Lung microvascular endothelial cell (primary cell): ENCODE results near the gene ADGRL1. TPM values are rescaled to one million over a fixed set of nuclear protein-coding genes. Genes with fewer than 3 reads are reported as not detected.

Experiments
- DNase-seq, 2 donors: peaks; one replicate each; pipeline versions ENCODE4 v3.0.0 to v3.0.0-alpha.2; 2010; ENCODE audit warnings: low read depth in 2 of 2
- total RNA-seq: library from RNA; depleted of rRNA; stranded (reverse); fragments of >200 nt; gene quantifications from 2 replicates; pipeline ENCODE4 v1.2.1, GENCODE V29; 2014

The ADGRL1 gene
- total RNA-seq, 1 donor from 2014 or later, result 5.4 TPM

DNA sequence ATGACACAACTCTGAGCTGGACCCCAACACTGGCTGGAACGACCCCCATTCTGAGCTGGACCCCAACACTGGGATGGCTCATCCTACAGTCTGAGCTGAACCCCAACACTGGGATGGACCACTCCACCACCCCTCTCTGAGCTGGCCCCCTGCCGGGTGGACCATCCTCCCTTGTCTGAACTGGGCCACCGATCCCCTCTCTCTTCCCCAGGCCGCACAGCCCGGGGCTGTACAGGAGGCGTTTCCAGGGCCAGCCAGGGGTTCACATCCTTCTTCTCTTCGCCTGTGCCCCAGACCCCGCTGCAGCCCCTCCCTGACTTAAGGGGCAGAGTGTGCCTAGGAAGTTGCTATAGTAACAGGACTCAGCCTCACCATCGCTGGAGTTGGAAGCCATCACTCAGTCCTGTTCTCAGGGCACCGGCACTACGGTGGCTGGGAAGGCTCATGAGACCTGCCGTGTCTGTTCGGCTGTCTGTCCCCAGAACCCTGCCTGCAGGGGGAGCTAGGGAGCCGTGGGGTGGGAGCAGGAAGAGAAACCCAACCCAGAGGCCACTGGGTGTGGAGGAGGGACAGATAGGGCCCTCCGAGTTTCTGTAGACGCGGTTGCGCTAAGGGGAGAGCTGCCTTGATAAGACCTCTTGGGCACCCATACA is 92.1 kb downstream of the ADGRL1 start:
- no peak for DNase-seq

DNA sequence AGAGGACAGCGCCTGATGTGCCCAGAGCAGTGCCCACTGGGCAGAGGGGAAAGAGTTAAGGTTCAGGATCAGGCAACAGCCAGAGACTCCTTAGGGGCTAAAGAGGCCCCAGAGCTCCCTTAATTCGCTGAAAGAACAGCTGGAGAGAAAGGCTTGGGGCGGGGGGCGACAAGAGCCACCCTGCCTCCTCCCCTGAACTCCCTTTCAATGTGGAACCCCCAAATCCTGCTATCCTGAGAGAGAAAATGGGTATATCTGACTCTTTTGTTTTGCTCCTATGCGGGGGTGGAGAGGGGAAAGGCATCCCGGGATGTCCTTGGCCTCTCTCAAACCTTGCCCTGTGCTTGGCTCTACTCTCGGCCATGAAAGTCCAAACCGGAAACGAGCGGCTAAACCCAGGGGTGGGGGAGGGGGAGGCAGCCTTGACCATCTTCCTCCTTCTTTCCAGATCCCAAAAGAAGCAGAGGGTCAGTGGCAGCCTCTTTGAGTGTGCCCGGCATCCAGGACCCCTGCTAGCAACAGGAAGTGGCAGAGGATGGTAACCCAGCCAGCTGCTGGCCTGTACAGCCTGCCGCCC is 93.1 kb downstream of the ADGRL1 start:
- no peak for DNase-seq

DNA sequence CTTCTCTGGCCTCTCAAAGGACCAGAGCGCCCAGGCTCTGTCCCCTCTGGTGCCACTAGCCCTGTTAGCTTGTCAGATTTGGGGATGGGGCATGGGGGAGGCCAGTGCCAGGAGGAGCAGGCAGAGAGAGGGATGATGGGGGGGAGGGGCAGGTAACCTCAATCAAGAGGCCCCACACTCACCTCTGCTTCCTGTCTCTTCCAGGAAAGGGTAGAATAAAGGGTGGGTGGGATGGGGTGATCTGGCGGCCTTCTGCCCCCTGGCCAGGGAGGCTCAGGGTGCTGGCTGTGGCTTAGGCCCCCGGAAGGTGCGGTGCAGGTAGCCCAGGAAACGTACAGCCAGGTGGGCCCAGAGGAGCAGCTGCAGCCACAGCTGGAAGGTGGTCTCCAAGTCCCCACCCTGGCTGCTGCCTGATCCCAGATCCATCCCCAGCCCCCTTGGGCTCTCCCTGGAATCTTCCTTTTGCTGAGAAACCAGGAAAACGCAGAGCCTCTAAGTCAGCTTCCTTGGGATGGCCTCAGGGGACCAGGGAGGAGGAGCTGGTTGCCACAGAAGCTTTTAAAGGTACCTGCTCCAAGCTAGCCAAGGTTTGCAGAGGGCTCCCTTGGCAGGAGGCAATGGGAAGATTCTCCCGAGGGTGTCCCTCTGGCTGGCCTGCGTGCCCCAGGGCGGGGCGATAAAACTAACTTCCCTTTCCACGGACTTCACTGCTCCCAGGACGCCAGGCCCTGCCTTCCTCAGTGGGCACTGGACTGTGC is 93.7 kb downstream of the ADGRL1 start:
- DNase-seq, result no peak

DNA sequence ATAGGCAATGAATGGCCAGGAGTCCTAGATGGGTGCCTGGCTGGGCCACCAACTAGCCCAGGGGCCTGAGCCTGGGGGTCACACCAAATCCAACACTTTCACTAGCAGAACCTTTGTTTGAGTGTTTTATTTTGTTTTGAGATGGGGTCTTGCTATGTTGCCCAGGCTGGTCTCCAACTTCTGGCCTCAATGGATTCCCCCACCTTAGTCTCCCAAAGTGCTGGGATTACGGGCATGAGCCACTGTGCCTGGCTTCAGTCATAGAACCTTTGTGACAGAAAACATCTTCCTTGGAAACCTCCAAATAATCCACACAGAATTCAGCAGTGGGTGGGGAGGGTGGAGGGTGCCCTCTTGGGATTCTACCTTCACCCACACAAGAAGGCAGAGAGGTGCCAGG is 94.5 kb downstream of the ADGRL1 start:
- no peak for DNase-seq

DNA sequence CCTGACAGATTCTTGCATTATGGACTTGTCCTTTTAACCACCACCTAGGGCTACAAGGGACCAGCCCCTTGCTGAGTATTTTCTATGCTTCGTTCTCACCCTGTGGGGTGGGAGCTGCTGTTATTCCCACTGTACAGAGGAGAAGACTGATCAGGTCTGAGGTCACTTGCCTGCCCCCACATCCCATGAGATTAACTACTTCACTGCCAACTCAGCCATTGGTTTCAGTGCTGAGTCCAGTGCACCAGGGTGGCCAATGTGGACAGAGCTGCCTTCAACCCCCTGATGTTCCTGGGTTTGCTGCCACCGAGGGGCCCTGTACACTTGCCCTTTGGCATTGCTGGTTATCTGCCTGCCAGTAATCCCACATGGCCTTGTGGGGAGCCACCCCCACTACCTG is 95.3 kb downstream of the ADGRL1 start:
- DNase-seq, result no peak

DNA sequence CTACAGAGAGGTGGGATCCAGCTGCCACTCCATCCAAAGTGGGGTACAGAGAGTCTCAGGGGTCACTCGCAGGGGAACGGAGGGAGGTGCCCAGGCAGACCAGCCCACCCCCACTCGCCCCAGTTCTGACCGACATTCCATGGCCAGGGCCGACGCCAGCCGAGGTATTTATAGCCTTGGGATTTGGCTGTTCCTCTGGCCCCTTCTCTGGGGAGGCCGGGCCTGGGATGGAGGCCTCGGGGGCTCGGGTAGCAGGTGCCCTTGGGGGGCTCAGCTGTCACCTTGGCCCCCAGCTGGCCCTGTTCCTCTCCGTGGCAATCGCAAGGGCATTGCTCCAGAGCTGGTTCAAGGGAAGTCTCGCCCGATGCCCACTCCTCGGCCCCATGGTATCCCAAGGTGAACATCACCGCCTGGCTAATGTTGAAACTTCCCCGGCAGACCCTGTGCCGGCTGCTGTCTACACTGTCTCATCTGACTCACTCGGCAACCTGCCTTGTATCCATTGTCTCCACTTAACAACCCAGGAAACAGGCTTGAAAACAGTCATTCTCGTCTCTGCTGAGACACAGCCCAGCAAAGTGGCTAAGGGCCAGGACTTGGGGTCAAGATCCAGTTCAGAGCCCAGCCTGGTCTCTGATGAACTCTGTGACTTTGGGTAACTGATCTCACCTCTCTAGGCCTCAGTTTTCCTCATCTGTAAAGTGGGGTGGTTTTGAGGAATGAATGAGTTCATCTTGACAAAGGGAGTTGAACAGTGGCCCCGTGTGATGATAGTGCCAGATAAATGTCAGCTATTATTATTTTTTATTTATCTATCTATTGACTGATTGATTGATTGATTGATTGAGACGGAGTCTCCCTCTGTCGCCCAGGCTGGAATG is 98.1 kb downstream of the ADGRL1 start:
- DNase-seq, result peak; percentile 38 to 92

DNA sequence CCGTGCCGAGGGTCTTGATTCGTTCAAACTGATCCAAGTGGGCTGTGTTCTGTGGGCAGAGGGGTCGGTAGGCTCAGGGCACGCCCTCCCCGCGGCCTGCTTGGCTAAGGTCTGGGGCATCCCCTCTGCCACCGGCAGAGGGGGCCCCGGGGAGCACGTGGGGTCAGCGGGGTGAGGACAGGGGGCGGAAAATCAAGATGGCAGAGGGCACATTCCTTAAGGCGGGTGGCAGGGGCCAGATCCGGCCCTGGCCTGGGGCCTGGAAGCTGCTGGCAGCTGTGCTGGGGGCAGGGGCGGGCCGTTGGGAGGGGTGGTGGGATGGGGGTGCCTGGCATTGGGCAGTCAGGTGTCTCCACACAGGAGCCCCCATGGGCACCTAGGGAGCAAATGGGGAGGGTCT is 99.1 kb downstream of the ADGRL1 start:
- DNase-seq, result no peak

DNA sequence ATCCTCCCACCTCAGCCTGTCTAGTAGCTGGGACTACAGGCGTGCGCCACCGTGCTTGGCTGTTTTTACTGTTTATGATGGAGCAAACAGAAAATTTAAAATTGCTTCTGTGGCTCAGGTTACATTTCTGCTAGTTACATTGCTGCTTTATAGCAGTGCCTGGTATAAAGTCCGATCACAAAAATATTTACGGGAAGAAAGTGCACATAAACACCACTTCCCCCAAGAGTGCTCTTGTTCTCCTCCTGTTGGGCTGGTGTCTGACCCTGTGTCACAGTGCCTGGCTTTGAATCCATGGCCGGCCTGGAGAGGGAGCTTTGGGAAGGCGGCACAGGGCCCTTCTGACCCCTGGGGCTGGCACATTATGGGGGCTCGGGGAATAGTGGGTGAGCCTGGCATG is 100.3 kb downstream of the ADGRL1 start:
- no peak for DNase-seq

DNA sequence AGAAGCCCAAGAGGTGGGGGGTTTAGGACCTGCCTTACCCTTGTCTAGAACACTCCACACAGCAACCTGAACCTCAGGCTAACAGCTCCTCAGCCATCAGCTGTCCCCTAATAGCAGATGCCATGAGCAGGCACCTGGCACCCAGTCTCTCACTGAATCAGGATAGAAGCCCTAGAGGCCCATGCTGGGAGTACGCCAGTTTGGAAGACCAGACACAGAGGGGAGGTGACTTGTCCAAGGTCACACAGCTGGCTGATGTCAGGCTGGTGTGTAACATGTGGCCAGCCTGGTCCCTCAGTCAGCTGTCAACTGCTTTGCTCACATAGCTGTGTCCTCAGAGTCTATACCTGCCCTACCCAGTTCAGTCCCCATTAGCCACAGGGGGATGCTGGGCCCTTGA is 102.7 kb downstream of the ADGRL1 start:
- no peak for DNase-seq

DNA sequence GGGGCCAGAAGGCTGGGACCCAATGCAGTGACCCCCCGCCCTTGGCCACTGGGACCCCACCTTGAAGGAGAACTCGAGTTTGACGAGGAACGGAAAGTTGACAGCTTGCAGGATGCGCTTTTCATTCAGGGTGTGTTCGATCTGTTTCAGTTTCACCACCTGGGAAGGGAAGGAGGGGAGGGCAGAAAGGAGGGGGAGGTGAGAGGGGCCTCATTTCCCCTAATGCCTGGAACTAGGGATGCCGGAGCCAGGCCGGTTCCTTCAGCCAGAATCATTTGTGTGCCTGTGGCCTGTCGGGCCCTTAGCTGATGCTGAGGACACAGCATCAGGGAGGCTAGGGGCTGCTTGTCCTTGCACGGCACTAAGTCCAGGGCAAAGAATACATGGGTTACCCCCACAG is 103.2 kb downstream of the ADGRL1 start:
- no peak for DNase-seq

DNA sequence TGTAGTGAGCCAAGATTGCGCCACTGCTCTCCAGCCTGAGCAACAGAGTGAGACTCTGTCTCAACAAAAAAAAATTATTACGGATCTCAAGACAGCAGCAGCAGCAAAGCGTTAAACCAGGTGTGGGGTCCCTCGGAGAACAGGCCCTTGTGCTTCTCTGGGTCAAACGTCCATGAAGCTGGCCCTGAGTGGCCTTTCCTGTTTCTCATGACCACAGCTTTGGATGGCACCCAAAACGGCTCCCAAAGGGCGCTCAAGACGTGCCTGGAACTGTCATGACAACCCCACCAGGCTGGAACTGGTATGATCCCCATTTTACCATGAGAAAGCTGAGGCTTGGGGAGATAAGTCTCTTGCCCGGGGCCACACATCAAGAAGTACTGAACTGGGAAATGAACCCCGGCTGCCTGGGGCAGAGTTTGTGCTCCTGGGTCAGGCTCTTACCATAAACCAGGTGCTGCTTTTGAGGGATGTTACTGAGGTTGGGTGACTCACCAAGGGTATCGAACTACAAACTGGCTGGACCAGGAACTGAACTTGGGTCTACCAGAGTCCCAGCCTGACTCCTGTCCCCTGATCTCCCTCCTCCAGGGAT is 103.8 kb downstream of the ADGRL1 start:
- DNase-seq, result no peak

DNA sequence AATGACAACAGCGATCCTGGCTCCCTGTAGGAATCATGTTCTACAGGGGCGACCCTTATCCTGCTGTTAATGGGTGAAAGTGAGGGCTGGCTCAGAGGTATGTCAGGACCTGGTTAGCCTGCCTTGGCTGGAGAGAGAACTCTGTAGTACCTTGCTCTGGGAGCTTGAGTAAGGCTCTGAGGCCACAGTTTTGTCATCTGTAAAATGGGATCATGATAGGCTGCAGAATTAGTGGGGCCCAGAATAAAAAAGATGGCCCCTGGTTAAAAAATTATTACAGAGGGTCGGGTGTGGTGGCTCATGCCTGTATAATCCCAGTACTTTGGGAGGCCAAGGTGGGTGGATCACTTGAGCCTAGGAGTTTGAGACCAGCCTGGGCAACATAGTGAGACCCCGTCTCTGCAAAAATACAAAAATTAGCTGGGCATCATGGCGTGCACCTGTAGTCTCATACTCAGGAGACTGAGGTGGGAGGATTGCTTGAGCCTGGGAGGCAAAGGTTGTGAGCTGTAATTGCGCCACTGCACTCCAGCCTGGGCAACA is 104.9 kb downstream of the ADGRL1 start:
- DNase-seq, result no peak

Other genes with a start within 250 kb of the ADGRL1 start
- gene RFX1, start 199.8 kb downstream of the ADGRL1 start, total RNA-seq, result 1.3 and 2.2 TPM in 2 replicates
- gene RLN3, start 178.0 kb downstream of the ADGRL1 start, total RNA-seq, result not detected in 2 replicates
- 1.2 and 4.1 TPM in 2 replicates for gene IL27RA, start 174.4 kb downstream of the ADGRL1 start, total RNA-seq
- gene PALM3, start 144.1 kb downstream of the ADGRL1 start, total RNA-seq, result not detected in 2 replicates
- gene MISP3, start 133.4 kb downstream of the ADGRL1 start, total RNA-seq, result 0.22 TPM in 1 of 2 replicates, not detected in the other
- not detected in 2 replicates for gene C19orf67, start 120.4 kb downstream of the ADGRL1 start, total RNA-seq
- 8.3 and 18.3 TPM in 2 replicates for gene SAMD1, start 115.4 kb downstream of the ADGRL1 start, total RNA-seq
- gene PRKACA, start 88.4 kb downstream of the ADGRL1 start, total RNA-seq, result 27.0 and 32.9 TPM in 2 replicates
- 4.0 and 11.6 TPM in 2 replicates for gene ASF1B, start 69.6 kb downstream of the ADGRL1 start, total RNA-seq
- 4.8 and 10.9 TPM in 2 replicates for gene ADGRE5, start 175.3 kb upstream of the ADGRL1 start, total RNA-seq
- 52.5 and 64.1 TPM in 2 replicates for gene DDX39A, start 213.2 kb upstream of the ADGRL1 start, total RNA-seq
- gene PKN1, start 227.1 kb upstream of the ADGRL1 start, total RNA-seq, result 190 and 250 TPM in 2 replicates